OCI-LY1 (cell line): ENCODE measurements around the gene FABP1.

Experiments used
- CTCF ChIP-seq: fragments of 200-600 bp; sonication (generic), shearing (Covaris generic); IDR thresholded peaks from 2 replicates; pipeline ENCODE4 v1.5.1; 2017; ENCODE audit warnings: mild to moderate bottlenecking, antibody characterized with exemption, low read length, moderate library complexity, mixed read lengths
- EZH2 ChIP-seq: fragments of 200-600 bp; sonication (generic), shearing (Covaris generic); IDR thresholded peaks from 2 replicates; pipeline ENCODE4 v1.8.0; 2017; ENCODE audit warnings: borderline replicate concordance, mixed run types, mild to moderate bottlenecking, antibody characterized with exemption, low read length, moderate library complexity, mixed read lengths

- no peak for TF ChIP-seq CTCF
- no peak for TF ChIP-seq EZH2
Observed at GRCh38 chr2:88159481-88159880, 31.6 kb upstream of the FABP1 start.
